Limb (tissue), 2 donors: Measurements from ENCODE around the gene ADGRL3.
"Not testable (repeated sequence)": the region's sequence is repeated elsewhere in the genome, so short reads cannot be mapped to it uniquely, and the experiment has no call there.

ENCODE experiments used
- DNase-seq, 2 donors: peaks; one replicate each; pipeline ENCODE4 v3.0.0-alpha.2; 2016; ENCODE audit errors: extremely low spot score in 2 of 2

The ADGRL3 gene

GRCh38 chr4:61614231-61614630, 414.1 kb downstream of the ADGRL3 start:
- DNase-seq, result no peak

- DNase-seq, result no peak
These were observed 419.4 kb downstream of the ADGRL3 start for GRCh38 chr4:61619528-61619927.

GRCh38 chr4:61628282-61628681, 428.2 kb downstream of the ADGRL3 start:
- DNase-seq, result no peak

- DNase-seq, result no peak
These were observed 428.6 kb downstream of the ADGRL3 start for GRCh38 chr4:61628727-61629126.

GRCh38 chr4:61630548-61630947, 430.4 kb downstream of the ADGRL3 start:
- DNase-seq, result no peak

GRCh38 chr4:61638591-61638990, 438.5 kb downstream of the ADGRL3 start:
- no peak for DNase-seq

- not testable (repeated sequence) for DNase-seq
These were observed 446.7 kb downstream of the ADGRL3 start for GRCh38 chr4:61646746-61647350.

GRCh38 chr4:61648264-61648663, 448.1 kb downstream of the ADGRL3 start:
- no peak for DNase-seq

- no peak for DNase-seq
These were observed 456.9 kb downstream of the ADGRL3 start for GRCh38 chr4:61657016-61657415.

GRCh38 chr4:61661960-61662359, 461.8 kb downstream of the ADGRL3 start:
- DNase-seq, result no peak

- no peak for DNase-seq
These were observed 462.2 kb downstream of the ADGRL3 start for GRCh38 chr4:61662362-61662761.

- no peak for DNase-seq
These were observed 463.2 kb downstream of the ADGRL3 start for GRCh38 chr4:61663310-61663709.

- no peak for DNase-seq
These were observed 465.5 kb downstream of the ADGRL3 start for GRCh38 chr4:61665649-61666048.

GRCh38 chr4:61666244-61666643, 466.1 kb downstream of the ADGRL3 start:
- no peak for DNase-seq

- DNase-seq, result no peak
These were observed 471.5 kb downstream of the ADGRL3 start for GRCh38 chr4:61671599-61671998.

- DNase-seq, result no peak
These were observed 475.3 kb downstream of the ADGRL3 start for GRCh38 chr4:61675464-61675863.

- no peak for DNase-seq
These were observed 478.2 kb downstream of the ADGRL3 start for GRCh38 chr4:61678297-61678696.

GRCh38 chr4:61693520-61693919, 493.4 kb downstream of the ADGRL3 start:
- no peak for DNase-seq

GRCh38 chr4:61714387-61714911, 514.3 kb downstream of the ADGRL3 start:
- DNase-seq, result no peak

- DNase-seq, result no peak
These were observed 516.3 kb downstream of the ADGRL3 start for GRCh38 chr4:61716426-61716825.

- DNase-seq, result no peak
These were observed 523.4 kb downstream of the ADGRL3 start for GRCh38 chr4:61723492-61723891.

- DNase-seq, result no peak
These were observed 527.2 kb downstream of the ADGRL3 start for GRCh38 chr4:61727286-61727685.

- DNase-seq, result no peak
These were observed 534.3 kb downstream of the ADGRL3 start for GRCh38 chr4:61734409-61734808.

GRCh38 chr4:61739887-61740286, 539.8 kb downstream of the ADGRL3 start:
- no peak for DNase-seq
